GM19351 (cell line): ENCODE results near the gene FAM210B.
A peak's percentile ranks its signal among the peaks of the same experiment; 100 is the strongest.
"Not testable (repeated sequence)": the region's sequence is repeated elsewhere in the genome, so short reads cannot be mapped to it uniquely, and the experiment has no call there.

ENCODE experiments used
- ATAC-seq: cut with Tn5 transposase; IDR thresholded peaks from one replicate; pipeline ENCODE4 v1.9.1; 2021; ENCODE audit warnings: mild to moderate bottlenecking, moderate library complexity; ENCODE audit not compliant: unreplicated experiment

Gene FAM210B

GRCh38 chr20:56391596-56392131 is 32.9 kb downstream of the FAM210B start:
- peak; percentile 31 for ATAC-seq

- peak; percentile 86 for ATAC-seq
These were observed 33.5 kb downstream of the FAM210B start, which contains the start of the genes AURKA and CSTF1 for GRCh38 chr20:56392132-56392880. Gene AURKA, minus strand, starts transcription at chr20:56392215. Its CDS starts 4,018 bp downstream, at chr20:56388197. Gene CSTF1, plus strand, starts transcription at chr20:56392645. Its CDS starts 2,908 bp downstream, at chr20:56395553.

DNA sequence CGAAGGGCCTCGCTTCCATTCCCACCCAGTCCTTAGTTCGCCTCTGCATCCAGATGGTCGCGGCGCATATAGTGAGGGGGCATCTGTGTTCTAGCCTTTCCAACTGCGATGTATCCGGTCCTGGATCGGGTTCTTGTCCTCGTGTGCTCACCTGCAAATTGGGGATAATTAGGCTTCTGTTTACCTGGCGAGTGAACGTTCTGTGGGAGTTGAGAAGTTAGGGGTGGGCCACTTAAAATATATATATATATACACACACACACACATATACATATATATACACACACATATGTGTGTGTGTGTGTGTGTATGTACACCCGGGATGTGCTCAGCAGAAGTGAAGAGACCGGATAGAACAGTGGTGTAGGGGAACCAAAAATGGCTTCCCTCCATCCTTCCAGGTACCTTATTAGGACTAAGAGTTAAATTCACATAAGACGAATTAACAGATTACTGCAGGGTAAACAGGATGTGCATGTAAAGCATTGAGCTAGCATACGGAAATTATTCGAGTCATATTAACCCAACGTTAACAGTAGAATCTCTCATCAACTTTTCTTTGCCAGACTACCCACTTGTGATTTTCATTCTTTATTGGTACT is 34.2 kb downstream of the FAM210B start:
- peak; percentile 1 for ATAC-seq

- no peak for ATAC-seq
These were observed 34.9 kb downstream of the FAM210B start for GRCh38 chr20:56393653-56394052.

GRCh38 chr20:56395166-56395565 is 36.4 kb downstream of the FAM210B start:
- ATAC-seq: no peak

- no peak for ATAC-seq
These were observed 41.3 kb downstream of the FAM210B start for GRCh38 chr20:56400001-56400640.

- ATAC-seq: no peak
These were observed 44.7 kb downstream of the FAM210B start for GRCh38 chr20:56403465-56403864.

- not testable (repeated sequence) for ATAC-seq
These were observed 46.6 kb downstream of the FAM210B start for GRCh38 chr20:56405356-56405755.

GRCh38 chr20:56406910-56407309 is 48.1 kb downstream of the FAM210B start:
- no peak for ATAC-seq

GRCh38 chr20:56409521-56409920 is 50.7 kb downstream of the FAM210B start:
- no peak for ATAC-seq

DNA sequence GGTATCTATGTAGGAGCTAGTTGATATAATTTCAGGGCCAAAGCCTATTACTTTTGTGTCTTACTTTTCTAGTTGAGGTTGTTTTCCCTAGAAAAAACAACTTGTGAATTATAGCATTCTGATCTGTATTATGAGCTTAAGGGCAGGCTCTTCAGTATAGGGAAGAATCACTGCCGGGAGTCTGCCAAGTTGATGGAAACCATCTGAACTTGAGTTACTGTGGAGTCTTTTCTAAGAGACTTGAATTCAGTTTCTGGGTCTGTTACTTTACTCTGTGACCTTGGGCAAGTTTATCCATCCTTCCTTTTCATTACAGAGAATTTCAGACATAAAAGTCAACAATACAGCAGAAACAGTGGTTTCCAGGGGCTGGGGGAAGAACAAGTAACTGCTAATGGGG is 51.2 kb downstream of the FAM210B start:
- ATAC-seq: no peak

GRCh38 chr20:56411287-56411686 is 52.5 kb downstream of the FAM210B start:
- ATAC-seq: not testable (repeated sequence)

- ATAC-seq: peak; percentile 80
These were observed 53.1 kb downstream of the FAM210B start, which contains the start of gene CASS4 for GRCh38 chr20:56411759-56412472. Gene CASS4, plus strand, starts transcription at chr20:56412260. Its CDS starts 199 bp downstream, at chr20:56412459.

- ATAC-seq: no peak
These were observed 53.7 kb downstream of the FAM210B start for GRCh38 chr20:56412473-56412790.

DNA sequence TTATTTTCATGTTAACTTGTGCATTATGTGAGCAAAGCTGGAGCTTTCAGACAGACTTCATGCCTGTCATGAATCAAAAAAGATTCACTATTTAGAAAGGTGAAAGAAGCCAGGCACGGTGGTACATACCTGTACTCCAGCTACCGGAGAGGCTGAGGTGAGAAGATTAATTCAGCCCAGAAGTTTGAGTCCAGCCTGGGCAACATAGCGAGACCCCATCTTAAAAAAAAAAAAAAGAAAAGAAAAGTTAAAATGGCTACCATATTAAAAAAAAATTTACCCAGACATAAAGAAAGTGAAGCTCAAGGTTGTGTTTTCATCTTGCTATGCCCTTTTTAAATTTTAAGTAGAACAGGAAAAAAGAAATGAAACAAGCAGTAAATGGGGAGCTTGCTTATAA is 54.2 kb downstream of the FAM210B start:
- ATAC-seq: no peak

DNA sequence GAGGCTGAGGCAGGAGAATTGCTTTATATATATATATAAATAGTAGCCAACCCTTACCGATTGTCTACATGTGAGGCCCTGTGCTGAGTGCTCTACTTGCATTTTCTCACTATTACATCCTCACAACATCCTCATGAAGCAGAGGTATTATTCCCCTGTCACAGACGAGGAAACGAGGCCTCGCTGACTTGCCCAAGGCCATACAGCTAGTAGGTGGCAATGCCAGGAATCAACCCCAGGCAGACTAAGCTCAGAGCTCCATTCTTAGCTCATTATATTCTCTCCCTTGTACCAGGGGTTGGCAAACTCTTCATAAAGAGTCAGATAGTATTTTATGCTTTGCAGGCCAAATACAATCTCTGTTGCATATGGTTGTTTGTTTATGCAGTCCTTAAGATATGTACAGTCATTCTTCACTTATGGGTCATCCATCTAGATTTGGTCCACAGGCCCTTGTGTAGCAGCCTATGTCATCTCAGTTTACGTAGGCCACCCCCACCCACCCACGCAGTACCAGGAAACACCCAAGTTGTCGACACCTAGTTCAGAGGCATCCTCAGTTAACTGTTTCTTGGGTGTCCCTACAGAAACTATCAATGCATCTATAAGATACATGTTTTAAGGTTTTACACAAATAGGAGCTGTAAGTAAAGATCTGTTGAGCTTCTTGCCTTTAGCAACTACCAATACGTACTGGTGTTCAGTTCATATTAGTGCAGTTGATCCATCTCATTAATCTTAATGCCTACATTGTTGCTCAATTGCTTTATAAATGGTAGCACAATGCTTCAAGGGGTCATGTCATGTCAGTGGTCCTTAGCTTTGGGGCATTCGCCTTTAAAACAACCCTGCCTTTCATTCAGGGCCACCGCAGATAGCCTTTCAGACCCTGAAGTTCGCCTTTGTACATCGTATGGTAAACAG is 56.3 kb downstream of the FAM210B start:
- no peak for ATAC-seq

DNA sequence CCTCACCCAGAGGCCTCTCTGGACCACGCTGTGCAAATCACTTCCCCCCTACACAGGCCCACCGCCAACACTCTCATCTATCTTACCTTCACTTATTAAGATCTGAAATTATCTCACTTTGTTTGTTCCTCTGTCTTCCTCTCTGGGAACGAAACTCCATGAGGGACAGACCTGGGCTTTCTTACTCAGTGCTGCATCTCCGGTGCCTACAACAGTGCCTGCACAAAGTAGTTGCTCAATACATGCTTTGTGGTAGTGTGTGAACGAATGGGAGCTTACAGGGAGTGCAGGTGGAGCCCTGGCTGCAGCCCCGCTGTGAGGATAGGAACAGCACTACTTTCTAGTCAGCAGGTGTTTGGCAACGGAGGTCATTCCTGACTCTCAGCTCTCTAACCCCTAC is 58.6 kb downstream of the FAM210B start:
- no peak for ATAC-seq

GRCh38 chr20:56417911-56418310 is 59.1 kb downstream of the FAM210B start:
- ATAC-seq: no peak
